ENCODE measurements around the gene OR10H5. TPM values are rescaled to one million over a fixed set of nuclear protein-coding genes. Genes with fewer than 3 reads are reported as not detected.

The OR10H5 gene
- total RNA-seq, 1 experiment from 2014 or later = not detected

GRCh38 chr19:15812060-15812722, 24.7 kb downstream of the OR10H5 start:
- ChIA-PET CTCF (no interaction called here), POLR2A (ENCODE audit: low non-redundant PET) (no interaction called here)
- intact Hi-C loops (cut with micrococcal nuclease; ENCODE audit: unreplicated experiment) = no loop called here
- Histone ChIP-seq H3K4me1 (ENCODE audit: insufficient read depth, low read length, poor library complexity, severe bottlenecking) (no peaks in the 10 kb centered on the region), H3K9me3 (ENCODE audit: low read depth, low read length, poor library complexity, severe bottlenecking) (no peaks in the 10 kb centered on the region), H3K36me3 (ENCODE audit: insufficient read depth, low read length, poor library complexity, severe bottlenecking) (no peaks in the 10 kb centered on the region), H3K4me3 (ENCODE audit: low read depth, low read length, poor library complexity, severe bottlenecking) (no peak overlapping the region), H3K27ac (ENCODE audit: low read depth, low read length, poor library complexity, severe bottlenecking) (no peak overlapping the region), H3K27me3 (replicated peaks; ENCODE audit: insufficient read depth, low read depth, low read length, poor library complexity) (peaks cover 57% of the 10 kb centered on the region)
- DNase-seq (ENCODE audit: low spot score) = no peak
- no TSS peak for BruUV-seq (replicated peaks)
- no peak for TF ChIP-seq CTCF (conservative IDR thresholded peaks at IDR 0.05; ENCODE audit: low read depth, low read length)
- TF ChIP-seq EZH2 (IDR thresholded peaks at IDR 0.05; ENCODE audit: borderline replicate concordance, low read depth, low read length, poor library complexity, severe bottlenecking) = no peak

- CTCF ChIA-PET = no interaction called here
Observed at GRCh38 chr19:15813916-15814315, 26.5 kb downstream of the OR10H5 start.

GRCh38 chr19:15815306-15815705, 27.8 kb downstream of the OR10H5 start, which contains the start of gene OR10H1:
TSS of gene OR10H1 (minus strand) at chr19:15815664. CDS start at chr19:15808037, 7,627 bp downstream.
- Histone ChIP-seq H3K36me3 (ENCODE audit: insufficient read depth, low read length, poor library complexity, severe bottlenecking) (no peaks in the 10 kb centered on the region), H3K4me1 (ENCODE audit: insufficient read depth, low read length, poor library complexity, severe bottlenecking) (no peaks in the 10 kb centered on the region), H3K27me3 (replicated peaks; ENCODE audit: insufficient read depth, low read depth, low read length, poor library complexity) (peaks cover 57% of the 10 kb centered on the region), H3K4me3 (ENCODE audit: low read depth, low read length, poor library complexity, severe bottlenecking) (no peak within 1 kb of the TSS), H3K27ac (ENCODE audit: low read depth, low read length, poor library complexity, severe bottlenecking) (no peak within 1 kb of the TSS), H3K9me3 (ENCODE audit: low read depth, low read length, poor library complexity, severe bottlenecking) (no peaks in the 10 kb centered on the region)
- intact Hi-C loops (cut with micrococcal nuclease; ENCODE audit: unreplicated experiment) = no loop called here
- ChIA-PET POLR2A (ENCODE audit: low non-redundant PET) (no interaction called here), CTCF (no interaction called here)
- TF ChIP-seq EZH2 (IDR thresholded peaks at IDR 0.05; ENCODE audit: borderline replicate concordance, low read depth, low read length, poor library complexity, severe bottlenecking) (no peak), CTCF (conservative IDR thresholded peaks at IDR 0.05; ENCODE audit: low read depth, low read length) (no peak)
- no TSS peak for BruUV-seq (replicated peaks)
- DNase-seq (ENCODE audit: low spot score) = no peak

More at GRCh38 chr19:15813916-15814315, 26.5 kb downstream of the OR10H5 start:
- H3K27ac ChIP-seq (ENCODE audit: low read depth, low read length, poor library complexity, severe bottlenecking) = no peak overlapping the region
- DNase-seq (ENCODE audit: low spot score) = no peak
- no peaks in the 10 kb centered on the region for H3K9me3 ChIP-seq (ENCODE audit: low read depth, low read length, poor library complexity, severe bottlenecking)
- peaks cover 58% of the 10 kb centered on the region for H3K27me3 ChIP-seq (replicated peaks; ENCODE audit: insufficient read depth, low read depth, low read length, poor library complexity)
- intact Hi-C loops (cut with micrococcal nuclease; ENCODE audit: unreplicated experiment) = no loop called here
- POLR2A ChIA-PET (ENCODE audit: low non-redundant PET) = no interaction called here
- H3K36me3 ChIP-seq (ENCODE audit: insufficient read depth, low read length, poor library complexity, severe bottlenecking) = no peaks in the 10 kb centered on the region
- no TSS peak for BruUV-seq (replicated peaks)
- no peaks in the 10 kb centered on the region for H3K4me1 ChIP-seq (ENCODE audit: insufficient read depth, low read length, poor library complexity, severe bottlenecking)
- TF ChIP-seq EZH2 (IDR thresholded peaks at IDR 0.05; ENCODE audit: borderline replicate concordance, low read depth, low read length, poor library complexity, severe bottlenecking) = no peak
- no peak for TF ChIP-seq CTCF (conservative IDR thresholded peaks at IDR 0.05; ENCODE audit: low read depth, low read length)
- H3K4me3 ChIP-seq (ENCODE audit: low read depth, low read length, poor library complexity, severe bottlenecking) = no peak overlapping the region

All from A673 (cell line).